Measurements from ENCODE around the gene LRRC36.

Gene LRRC36

GRCh38 chr16:67283039-67283825 lies 43.4 kb upstream of the LRRC36 start:
- no peaks in the 10 kb centered on the region for H3K36me3 ChIP-seq (ENCODE audit: control insufficient read depth in 2 of 2, insufficient read depth in 2 of 2, low read length in 2 of 2)
- H3K4me3 ChIP-seq (ENCODE audit: low read length in 2 of 2), result no peak overlapping the region
- H3K27me3 ChIP-seq (ENCODE audit: control insufficient read depth in 1 of 2, insufficient read depth in 2 of 2, low read length in 2 of 2), result no peaks in the 10 kb centered on the region
- H3K9ac ChIP-seq (ENCODE audit: low read length in 2 of 2), result no peak overlapping the region
- no peak overlapping the region for H3K27ac ChIP-seq (ENCODE audit: low read length)
- peaks cover 12% of the 10 kb centered on the region for H3K4me1 ChIP-seq (ENCODE audit: control insufficient read depth, insufficient read depth, low read length)
- no peaks in the 10 kb centered on the region for H3K9me3 ChIP-seq (ENCODE audit: control insufficient read depth in 2 of 2, low read length in 2 of 2)

- Histone ChIP-seq H3K4me3 (ENCODE audit: low read length in 2 of 2) (no peak overlapping the region), H3K27ac (ENCODE audit: low read length) (no peak overlapping the region), H3K27me3 (ENCODE audit: control insufficient read depth in 1 of 2, insufficient read depth in 2 of 2, low read length in 2 of 2) (no peaks in the 10 kb centered on the region), H3K4me1 (ENCODE audit: control insufficient read depth, insufficient read depth, low read length) (peaks cover 5% of the 10 kb centered on the region), H3K36me3 (ENCODE audit: control insufficient read depth in 2 of 2, insufficient read depth in 2 of 2, low read length in 2 of 2) (no peaks in the 10 kb centered on the region), H3K9me3 (ENCODE audit: control insufficient read depth in 2 of 2, low read length in 2 of 2) (no peaks in the 10 kb centered on the region), H3K9ac (ENCODE audit: low read length in 2 of 2) (no peak overlapping the region)
Measured at GRCh38 chr16:67283826-67284555, 42.6 kb upstream of the LRRC36 start.

- Histone ChIP-seq H3K36me3 (ENCODE audit: control insufficient read depth in 2 of 2, insufficient read depth in 2 of 2, low read length in 2 of 2) (no peaks in the 10 kb centered on the region), H3K4me1 (ENCODE audit: control insufficient read depth, insufficient read depth, low read length) (no peaks in the 10 kb centered on the region), H3K9me3 (ENCODE audit: control insufficient read depth in 2 of 2, low read length in 2 of 2) (no peaks in the 10 kb centered on the region), H3K27me3 (ENCODE audit: control insufficient read depth in 1 of 2, insufficient read depth in 2 of 2, low read length in 2 of 2) (no peaks in the 10 kb centered on the region), H3K9ac (ENCODE audit: low read length in 2 of 2) (no peak overlapping the region), H3K27ac (ENCODE audit: low read length) (no peak overlapping the region), H3K4me3 (ENCODE audit: low read length in 2 of 2) (no peak overlapping the region)
Measured at GRCh38 chr16:67284699-67285646, 41.6 kb upstream of the LRRC36 start.

- Histone ChIP-seq H3K9ac (ENCODE audit: low read length in 2 of 2) (no peak overlapping the region), H3K4me1 (ENCODE audit: control insufficient read depth, insufficient read depth, low read length) (no peaks in the 10 kb centered on the region), H3K9me3 (ENCODE audit: control insufficient read depth in 2 of 2, low read length in 2 of 2) (no peaks in the 10 kb centered on the region), H3K4me3 (ENCODE audit: low read length in 2 of 2) (no peak overlapping the region), H3K27me3 (ENCODE audit: control insufficient read depth in 1 of 2, insufficient read depth in 2 of 2, low read length in 2 of 2) (no peaks in the 10 kb centered on the region), H3K36me3 (ENCODE audit: control insufficient read depth in 2 of 2, insufficient read depth in 2 of 2, low read length in 2 of 2) (no peaks in the 10 kb centered on the region), H3K27ac (ENCODE audit: low read length) (no peak overlapping the region)
Measured at GRCh38 chr16:67286441-67287235, 40.0 kb upstream of the LRRC36 start.

GRCh38 chr16:67287960-67288359 lies 38.7 kb upstream of the LRRC36 start:
- H3K4me3 ChIP-seq (ENCODE audit: low read length in 2 of 2), result no peak overlapping the region
- H3K9me3 ChIP-seq (ENCODE audit: control insufficient read depth in 2 of 2, low read length in 2 of 2), result no peaks in the 10 kb centered on the region
- H3K27ac ChIP-seq (ENCODE audit: low read length), result no peak overlapping the region
- H3K4me1 ChIP-seq (ENCODE audit: control insufficient read depth, insufficient read depth, low read length), result no peaks in the 10 kb centered on the region
- H3K27me3 ChIP-seq (ENCODE audit: control insufficient read depth in 1 of 2, insufficient read depth in 2 of 2, low read length in 2 of 2), result no peaks in the 10 kb centered on the region
- H3K9ac ChIP-seq (ENCODE audit: low read length in 2 of 2), result no peak overlapping the region
- H3K36me3 ChIP-seq (ENCODE audit: control insufficient read depth in 2 of 2, insufficient read depth in 2 of 2, low read length in 2 of 2), result no peaks in the 10 kb centered on the region

GRCh38 chr16:67291461-67291860 lies 35.2 kb upstream of the LRRC36 start:
- H3K36me3 ChIP-seq (ENCODE audit: control insufficient read depth in 2 of 2, insufficient read depth in 2 of 2, low read length in 2 of 2), result no peaks in the 10 kb centered on the region
- H3K27me3 ChIP-seq (ENCODE audit: control insufficient read depth in 1 of 2, insufficient read depth in 2 of 2, low read length in 2 of 2), result peaks cover 0 to 2% of the 10 kb centered on the region in 2 donors
- H3K9ac ChIP-seq (ENCODE audit: low read length in 2 of 2), result no peak overlapping the region
- no peak overlapping the region for H3K4me3 ChIP-seq (ENCODE audit: low read length in 2 of 2)
- no peaks in the 10 kb centered on the region for H3K4me1 ChIP-seq (ENCODE audit: control insufficient read depth, insufficient read depth, low read length)
- no peak overlapping the region for H3K27ac ChIP-seq (ENCODE audit: low read length)
- H3K9me3 ChIP-seq (ENCODE audit: control insufficient read depth in 2 of 2, low read length in 2 of 2), result no peaks in the 10 kb centered on the region

GRCh38 chr16:67294171-67294757 lies 32.4 kb upstream of the LRRC36 start:
- Histone ChIP-seq H3K4me3 (ENCODE audit: low read length in 2 of 2) (no peak overlapping the region), H3K27me3 (ENCODE audit: control insufficient read depth in 1 of 2, insufficient read depth in 2 of 2, low read length in 2 of 2) (peaks cover 0 to 5% of the 10 kb centered on the region in 2 donors), H3K27ac (ENCODE audit: low read length) (no peak overlapping the region), H3K4me1 (ENCODE audit: control insufficient read depth, insufficient read depth, low read length) (no peaks in the 10 kb centered on the region), H3K9me3 (ENCODE audit: control insufficient read depth in 2 of 2, low read length in 2 of 2) (no peaks in the 10 kb centered on the region), H3K36me3 (ENCODE audit: control insufficient read depth in 2 of 2, insufficient read depth in 2 of 2, low read length in 2 of 2) (no peaks in the 10 kb centered on the region), H3K9ac (ENCODE audit: low read length in 2 of 2) (no peak overlapping the region)

GRCh38 chr16:67294938-67295361 lies 31.7 kb upstream of the LRRC36 start:
- Histone ChIP-seq H3K27me3 (ENCODE audit: control insufficient read depth in 1 of 2, insufficient read depth in 2 of 2, low read length in 2 of 2) (peaks cover 0 to 6% of the 10 kb centered on the region in 2 donors), H3K4me3 (ENCODE audit: low read length in 2 of 2) (no peak overlapping the region), H3K36me3 (ENCODE audit: control insufficient read depth in 2 of 2, insufficient read depth in 2 of 2, low read length in 2 of 2) (no peaks in the 10 kb centered on the region), H3K9me3 (ENCODE audit: control insufficient read depth in 2 of 2, low read length in 2 of 2) (no peaks in the 10 kb centered on the region), H3K27ac (ENCODE audit: low read length) (no peak overlapping the region), H3K9ac (ENCODE audit: low read length in 2 of 2) (no peak overlapping the region), H3K4me1 (ENCODE audit: control insufficient read depth, insufficient read depth, low read length) (no peaks in the 10 kb centered on the region)

GRCh38 chr16:67296420-67296819 lies 30.2 kb upstream of the LRRC36 start:
- no peaks in the 10 kb centered on the region for H3K4me1 ChIP-seq (ENCODE audit: control insufficient read depth, insufficient read depth, low read length)
- no peak overlapping the region for H3K4me3 ChIP-seq (ENCODE audit: low read length in 2 of 2)
- H3K27ac ChIP-seq (ENCODE audit: low read length), result no peak overlapping the region
- peaks cover 0 to 6% of the 10 kb centered on the region in 2 donors for H3K27me3 ChIP-seq (ENCODE audit: control insufficient read depth in 1 of 2, insufficient read depth in 2 of 2, low read length in 2 of 2)
- no peaks in the 10 kb centered on the region for H3K9me3 ChIP-seq (ENCODE audit: control insufficient read depth in 2 of 2, low read length in 2 of 2)
- H3K36me3 ChIP-seq (ENCODE audit: control insufficient read depth in 2 of 2, insufficient read depth in 2 of 2, low read length in 2 of 2), result no peaks in the 10 kb centered on the region
- no peak overlapping the region for H3K9ac ChIP-seq (ENCODE audit: low read length in 2 of 2)
